Hepatocyte (in vitro differentiated cells): Measurements from ENCODE around the gene OR5K2. TPM values are rescaled to one million over a fixed set of nuclear protein-coding genes. Genes with fewer than 3 reads are reported as not detected.

Experiments used
- DNase-seq: peaks from one replicate; pipeline ENCODE4 v3.0.0-alpha.2; 2016; ENCODE audit warnings: low spot score
- H2AFZ ChIP-seq: fragments of 200-600 bp; sonication (generic); 2 replicates; pipeline ENCODE4 v1.6.0; 2016; ENCODE audit warnings: antibody characterized with exemption, mild to moderate bottlenecking
- H3K27ac ChIP-seq: fragments of 200-600 bp; sonication (generic); 2 replicates; pipeline ENCODE4 v1.5.1; 2016; ENCODE audit warnings: mild to moderate bottlenecking
- H3K27me3 ChIP-seq: fragments of 200-600 bp; sonication (generic); 2 replicates; pipeline ENCODE4 v1.6.1; 2016
- H3K36me3 ChIP-seq: fragments of 200-600 bp; sonication (generic); replicated peaks from 2 replicates; pipeline ENCODE4 v1.5.1; 2016; ENCODE audit warnings: low read depth; ENCODE audit not compliant: insufficient read depth
- H3K4me1 ChIP-seq: fragments of 200-600 bp; sonication (generic); 2 replicates; pipeline ENCODE4 v1.5.1; 2016; ENCODE audit warnings: mild to moderate bottlenecking, moderate library complexity; ENCODE audit not compliant: insufficient read depth
- H3K4me2 ChIP-seq: fragments of 200-600 bp; sonication (generic); 2 replicates; pipeline ENCODE4 v1.6.0; 2016
- H3K4me3 ChIP-seq: fragments of 200-600 bp; sonication (generic); 2 replicates; pipeline ENCODE4 v1.5.1; 2016; ENCODE audit warnings: mild to moderate bottlenecking
- H3K79me2 ChIP-seq: fragments of 200-600 bp; sonication (generic); 2 replicates; pipeline ENCODE4 v1.6.0; 2017; ENCODE audit warnings: mild to moderate bottlenecking
- H3K9me2 ChIP-seq: fragments of 200-600 bp; sonication (generic); replicated peaks from 2 replicates; pipeline ENCODE4 v1.6.0; 2017; ENCODE audit warnings: mild to moderate bottlenecking; ENCODE audit not compliant: insufficient read depth
- H3K9me3 ChIP-seq: fragments of 200-600 bp; sonication (generic); 2 replicates; pipeline ENCODE4 v1.5.1; 2016; ENCODE audit warnings: low read depth, mild to moderate bottlenecking
- H4K20me1 ChIP-seq: fragments of 200-600 bp; sonication (generic); 2 replicates; pipeline ENCODE4 v1.6.0; 2016; ENCODE audit warnings: mild to moderate bottlenecking; ENCODE audit not compliant: insufficient read depth, poor library complexity, severe bottlenecking
- CTCF ChIP-seq: fragments of 200-600 bp; sonication (generic); IDR thresholded peaks from 2 replicates; pipeline ENCODE4 v1.5.1; 2016; ENCODE audit warnings: antibody characterized with exemption, mild to moderate bottlenecking; ENCODE audit not compliant: poor library complexity
- EZH2 ChIP-seq: fragments of 200-600 bp; sonication (generic); IDR thresholded peaks from 2 replicates; pipeline ENCODE4 v1.6.1; 2016; ENCODE audit warnings: antibody characterized with exemption, mild to moderate bottlenecking, borderline replicate concordance
- EZH2phosphoT487 ChIP-seq: fragments of 200-600 bp; sonication (generic); IDR thresholded peaks from one replicate; pipeline ENCODE4 v1.6.1; 2018; ENCODE audit warnings: antibody characterized with exemption, mild to moderate bottlenecking, low read depth, moderate library complexity; ENCODE audit not compliant: unreplicated experiment, severe bottlenecking
- WGBS: methylation state at CpG from one replicate; pipeline ENCODE4 v1.1.6; 2016; ENCODE audit warnings: low lambda C conversion rate; ENCODE audit errors: missing lambda C conversion rate; 5-methylcytosine and 5-hydroxymethylcytosine counted together
- polyA plus RNA-seq: library from polyadenylated mRNA; unstranded; fragments of >200 nt; fragmentation: Nextera tagmentation; extraction: Ambion mirVana; gene quantifications from 2 replicates; pipeline ENCODE4 v1.2.1, GENCODE V29; 2016
- total RNA-seq: library from RNA; depleted of rRNA; stranded (reverse); fragments of >200 nt; gene quantifications from 2 replicates; pipeline ENCODE4 v1.2.3, GENCODE V29; 2014

Gene OR5K2
- total and polyA plus RNA-seq, 2 experiments from 2014 or later, result not detected

- Histone ChIP-seq H4K20me1 (no peaks in the 10 kb centered on the region), H3K4me3 (no peak overlapping the region), H3K4me2 (no peak overlapping the region), H3K36me3 (no peaks in the 10 kb centered on the region), H3K79me2 (peaks cover 4% of the 10 kb centered on the region), H3K4me1 (no peaks in the 10 kb centered on the region), H3K9me2 (no peaks in the 10 kb centered on the region), H3K27me3 (no peaks in the 10 kb centered on the region), H2AFZ (no peak overlapping the region), H3K9me3 (no peaks in the 10 kb centered on the region), H3K27ac (no peak overlapping the region)
- no peak for DNase-seq
- WGBS, result 99% methylated on average over 3 of the region's 3 CpGs
- TF ChIP-seq CTCF, result no peak
- TF ChIP-seq EZH2, result no peak
- TF ChIP-seq EZH2phosphoT487, result no peak
These were observed 16.3 kb downstream of the OR5K2 start for GRCh38 chr3:98513736-98514135.

- Histone ChIP-seq H4K20me1 (no peaks in the 10 kb centered on the region), H3K4me3 (no peak overlapping the region), H3K79me2 (peaks cover 15% of the 10 kb centered on the region), H3K4me1 (no peaks in the 10 kb centered on the region), H2AFZ (no peak overlapping the region), H3K9me3 (no peaks in the 10 kb centered on the region), H3K27me3 (no peaks in the 10 kb centered on the region), H3K36me3 (no peaks in the 10 kb centered on the region), H3K27ac (no peak overlapping the region), H3K9me2 (no peaks in the 10 kb centered on the region), H3K4me2 (no peak overlapping the region)
- 97% methylated on average over 1 of the region's 1 CpG for WGBS
- TF ChIP-seq EZH2phosphoT487, result no peak
- no peak for TF ChIP-seq CTCF
- TF ChIP-seq EZH2, result no peak
- no peak for DNase-seq
These were observed 17.5 kb downstream of the OR5K2 start for GRCh38 chr3:98514948-98515347.

- TF ChIP-seq EZH2, result no peak
- TF ChIP-seq CTCF, result no peak
- TF ChIP-seq EZH2phosphoT487, result no peak
- H3K4me2 ChIP-seq, result no peak overlapping the region
- H3K27ac ChIP-seq, result no peak overlapping the region
- H3K4me3 ChIP-seq, result no peak overlapping the region
- H3K4me1 ChIP-seq, result peaks cover 6% of the 10 kb centered on the region
- H3K27me3 ChIP-seq, result no peaks in the 10 kb centered on the region
- no peak overlapping the region for H2AFZ ChIP-seq
- no peaks in the 10 kb centered on the region for H3K36me3 ChIP-seq
- H3K9me3 ChIP-seq, result no peaks in the 10 kb centered on the region
- 97% methylated on average over 2 of the region's 2 CpGs for WGBS
- H4K20me1 ChIP-seq, result peaks cover 5% of the 10 kb centered on the region
- no peaks in the 10 kb centered on the region for H3K9me2 ChIP-seq
- peaks cover 35% of the 10 kb centered on the region for H3K79me2 ChIP-seq
- DNase-seq, result no peak
These were observed 21.3 kb downstream of the OR5K2 start for GRCh38 chr3:98518816-98519215.

GRCh38 chr3:98519351-98519750 is 21.9 kb downstream of the OR5K2 start:
- no peaks in the 10 kb centered on the region for H3K9me3 ChIP-seq
- peaks cover 6% of the 10 kb centered on the region for H3K4me1 ChIP-seq
- H3K4me2 ChIP-seq, result no peak overlapping the region
- H3K79me2 ChIP-seq, result peaks cover 35% of the 10 kb centered on the region
- no peak for DNase-seq
- TF ChIP-seq CTCF (no peak), EZH2 (no peak), EZH2phosphoT487 (no peak)
- H2AFZ ChIP-seq, result no peak overlapping the region
- no peak overlapping the region for H3K27ac ChIP-seq
- no peaks in the 10 kb centered on the region for H3K36me3 ChIP-seq
- H4K20me1 ChIP-seq, result peaks cover 5% of the 10 kb centered on the region
- no peaks in the 10 kb centered on the region for H3K27me3 ChIP-seq
- H3K4me3 ChIP-seq, result no peak overlapping the region
- 100% methylated on average over 1 of the region's 1 CpG for WGBS
- H3K9me2 ChIP-seq, result no peaks in the 10 kb centered on the region
